ENCODE results near the gene ATG16L1. TPM values are rescaled to one million over a fixed set of nuclear protein-coding genes. Genes with fewer than 3 reads are reported as not detected.

Gene ATG16L1
- total and polyA plus RNA-seq, 2 of the 4 experiments (the other 2 are of a cell fraction) = 20.0 to 26.2 TPM

DNA sequence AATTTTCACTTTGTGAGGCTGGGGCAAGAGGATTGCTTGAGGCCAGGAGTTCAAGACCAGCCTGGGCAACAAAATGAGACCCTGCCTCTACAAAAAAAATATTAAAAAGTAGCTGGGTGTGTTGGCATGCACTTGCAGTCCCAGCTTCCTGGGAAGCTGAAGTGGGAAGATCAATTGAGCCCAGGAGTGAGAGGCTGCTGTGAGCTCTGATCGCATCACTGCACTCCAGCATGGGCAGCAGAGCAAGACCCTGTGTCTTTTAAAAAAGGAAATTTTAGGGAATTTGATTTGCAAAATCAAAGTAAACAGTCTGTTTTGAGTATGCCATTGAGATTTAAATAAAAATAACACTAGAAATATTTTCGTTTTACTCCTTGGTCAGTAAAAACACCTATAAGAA, 27.4 kb downstream of the ATG16L1 start:
- H3K27ac ChIP-seq (ENCODE audit: insufficient read depth, low read length) = no peak overlapping the region
- peaks cover 0 to 5% of the 10 kb centered on the region in 2 experiments; a peak in 1 of 4 replicates for H3K79me1 ChIP-seq (ENCODE audit: low read depth in 1 of 2, low read length in 2 of 2)
- no peak overlapping the region for H3K18ac ChIP-seq (ENCODE audit: low read depth, low read length)
- H3K23ac ChIP-seq (ENCODE audit: low read depth, low read length) = no peak overlapping the region
- H2BK15ac ChIP-seq (ENCODE audit: low read depth, low read length) = no peak overlapping the region
- in situ Hi-C loops (cut with MboI; ENCODE audit: low sequenced_read_pairs) = no loop called here
- peaks cover 2% of the 10 kb centered on the region; the same call in 1 of the 2 replicates for H3K4me1 ChIP-seq (ENCODE audit: control insufficient read depth, insufficient read depth, low read length)
- ChIA-PET POLR2A (ENCODE audit: unreplicated experiment) (no interaction called here), CTCF (no interaction called here)
- no peak overlapping the region for H4K5ac ChIP-seq (ENCODE audit: low read depth, low read length)
- no peak overlapping the region for H2BK20ac ChIP-seq (ENCODE audit: low read depth, low read length)
- no peaks in the 10 kb centered on the region for H3K27me3 ChIP-seq (ENCODE audit: control insufficient read depth, insufficient read depth, low read length)
- H4K20me1 ChIP-seq (ENCODE audit: insufficient read depth, low read length) = no peaks in the 10 kb centered on the region
- TF ChIP-seq CHD1 (IDR thresholded peaks at IDR 0.05; ENCODE audit: low read depth, low read length) (no peak), POLR2A (IDR thresholded peaks at IDR 0.05; ENCODE audit: low read depth, low read length) (no peak), MXI1 (IDR thresholded peaks at IDR 0.05; ENCODE audit: borderline replicate concordance, low read depth, low read length) (no peak), RAD21 (IDR thresholded peaks at IDR 0.05; ENCODE audit: low read length) (no peak), NFE2L2 (IDR thresholded peaks at IDR 0.05; ENCODE audit: low read depth, low read length) (no peak), CEBPB (IDR thresholded peaks at IDR 0.05; ENCODE audit: low read depth, low read length) (no peak), FOS (IDR thresholded peaks at IDR 0.05; ENCODE audit: low read depth, low read length) (no peak), RFX5 (IDR thresholded peaks at IDR 0.05; ENCODE audit: low read depth, low read length) (no peak), SMC3 (IDR thresholded peaks at IDR 0.05; ENCODE audit: low read depth, low read length) (no peak), MAZ (IDR thresholded peaks at IDR 0.05; ENCODE audit: borderline replicate concordance, low read depth, low read length) (no peak), RCOR1 (IDR thresholded peaks at IDR 0.05; ENCODE audit: insufficient replicate concordance, low read length) (no peak), BHLHE40 (IDR thresholded peaks at IDR 0.05; ENCODE audit: low read depth, low read length) (no peak), CTCF (conservative IDR thresholded peaks at IDR 0.05; ENCODE audit: low read depth, low read length) (no peak), MAFK (IDR thresholded peaks at IDR 0.05; ENCODE audit: low read depth, low read length) (no peak)
- TF ChIP-seq, protein P1, sequence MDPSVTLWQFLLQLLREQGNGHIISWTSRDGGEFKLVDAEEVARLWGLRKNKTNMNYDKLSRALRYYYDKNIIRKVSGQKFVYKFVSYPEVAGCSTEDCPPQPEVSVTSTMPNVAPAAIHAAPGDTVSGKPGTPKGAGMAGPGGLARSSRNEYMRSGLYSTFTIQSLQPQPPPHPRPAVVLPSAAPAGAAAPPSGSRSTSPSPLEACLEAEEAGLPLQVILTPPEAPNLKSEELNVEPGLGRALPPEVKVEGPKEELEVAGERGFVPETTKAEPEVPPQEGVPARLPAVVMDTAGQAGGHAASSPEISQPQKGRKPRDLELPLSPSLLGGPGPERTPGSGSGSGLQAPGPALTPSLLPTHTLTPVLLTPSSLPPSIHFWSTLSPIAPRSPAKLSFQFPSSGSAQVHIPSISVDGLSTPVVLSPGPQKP (IDR thresholded peaks at IDR 0.05; ENCODE audit: borderline replicate concordance, low read depth, low read length) = no peak
- TF ChIP-seq, protein P2, sequence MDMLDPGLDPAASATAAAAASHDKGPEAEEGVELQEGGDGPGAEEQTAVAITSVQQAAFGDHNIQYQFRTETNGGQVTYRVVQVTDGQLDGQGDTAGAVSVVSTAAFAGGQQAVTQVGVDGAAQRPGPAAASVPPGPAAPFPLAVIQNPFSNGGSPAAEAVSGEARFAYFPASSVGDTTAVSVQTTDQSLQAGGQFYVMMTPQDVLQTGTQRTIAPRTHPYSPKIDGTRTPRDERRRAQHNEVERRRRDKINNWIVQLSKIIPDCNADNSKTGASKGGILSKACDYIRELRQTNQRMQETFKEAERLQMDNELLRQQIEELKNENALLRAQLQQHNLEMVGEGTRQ (IDR thresholded peaks at IDR 0.05; ENCODE audit: low read depth, low read length) = no peak
- ATAC-seq (ENCODE audit: low read depth) (no peak), DNase-seq (no peak)
- no peak overlapping the region for H3K4ac ChIP-seq (ENCODE audit: low read depth, low read length)
- H2AK5ac ChIP-seq (ENCODE audit: low read depth, low read length) = no peak overlapping the region
- no peak overlapping the region for H2BK5ac ChIP-seq (ENCODE audit: low read depth, low read length, poor library complexity, severe bottlenecking)
- H3K9me1 ChIP-seq (ENCODE audit: insufficient read depth, low read length) = 0 out of 2 replicates have a peak, but pooled peaks cover 4% of the 10 kb centered on the region
- H3K4me3 ChIP-seq (ENCODE audit: insufficient read depth, low read depth, low read length) = no peak overlapping the region
- H4K8ac ChIP-seq (ENCODE audit: low read depth in 2 of 2, low read length in 2 of 2) = no peak overlapping the region
- no peaks in the 10 kb centered on the region for H3K9me3 ChIP-seq (ENCODE audit: control insufficient read depth, insufficient read depth, low read length)
- H2BK120ac ChIP-seq (ENCODE audit: low read depth, low read length) = no peak overlapping the region
- H2AK9ac ChIP-seq (replicated peaks; ENCODE audit: low read depth, low read length, poor library complexity) = no peak overlapping the region
- no peak overlapping the region for H3K56ac ChIP-seq (ENCODE audit: extremely low read depth, insufficient read depth, low read length)
- no peak overlapping the region for H3K14ac ChIP-seq (replicated peaks; ENCODE audit: low read depth, low read length)
- 100% methylated on average over 1 of the region's 2 CpGs; no CpG with 5 or more reads in 1 of the 2 experiments for WGBS, 2 experiments (ENCODE audit: extremely low coverage in 2 of 2, insufficient read length in 1 of 2)
- dilution Hi-C loops (cut with HindIII; ENCODE audit: low sequenced_read_pairs, unreplicated experiment) = no loop called here
- BruUV-seq (replicated peaks) = no TSS peak
- no peak overlapping the region for H2AFZ ChIP-seq (replicated peaks; ENCODE audit: low read length, poor library complexity)
- intact Hi-C loops (cut with micrococcal nuclease) = no loop called here
- no peak overlapping the region for H3K9ac ChIP-seq (ENCODE audit: low read depth, low read length)
- no peak overlapping the region for H4K91ac ChIP-seq (ENCODE audit: insufficient read depth, low read depth, low read length)
- peaks cover 53% of the 10 kb centered on the region for H3K36me3 ChIP-seq (ENCODE audit: control insufficient read depth, insufficient read depth, low read length)
- no peak overlapping the region for H3K4me2 ChIP-seq (ENCODE audit: low read depth, low read length)

Measured in IMR-90 (cell line).